ENCODE data around the gene SPCS2. TPM values are rescaled to one million over a fixed set of nuclear protein-coding genes. Genes with fewer than 3 reads are reported as not detected.

The SPCS2 gene
- total RNA-seq, 1 donor from 2014 or later = 133 TPM

DNA sequence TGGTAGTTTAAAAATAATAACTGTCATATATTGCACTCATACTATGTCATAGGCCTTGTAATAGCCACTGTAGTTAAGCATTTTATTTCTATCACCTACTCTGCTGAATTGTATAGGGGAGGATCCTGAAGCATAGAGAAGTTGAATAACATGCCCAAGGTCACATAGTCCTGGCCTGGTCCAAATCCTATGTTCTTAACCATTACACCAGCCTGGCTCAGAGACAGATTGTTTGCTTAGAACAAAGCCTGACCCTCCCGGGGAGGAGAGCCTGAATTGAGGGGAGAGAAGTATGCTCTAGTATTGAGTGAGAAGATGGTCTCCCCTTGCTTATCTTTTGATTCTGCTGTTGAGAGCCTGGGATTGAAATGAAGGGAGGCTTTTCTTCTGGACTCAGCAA lies 41.9 kb downstream of the SPCS2 start:
- Mint-ChIP-seq H3K27me3 (ENCODE audit: low read depth) (no peaks in the 10 kb centered on the region), H3K4me1 (ENCODE audit: low read depth) (peaks cover 25% of the 10 kb centered on the region), H3K27ac (ENCODE audit: unreplicated experiment) (no peak overlapping the region), H3K4me3 (ENCODE audit: unreplicated experiment) (no peak overlapping the region), H3K9me3 (ENCODE audit: low read depth) (no peaks in the 10 kb centered on the region), H3K36me3 (ENCODE audit: low read depth) (peaks cover 2% of the 10 kb centered on the region)
- TF ChIP-seq, protein P1, sequence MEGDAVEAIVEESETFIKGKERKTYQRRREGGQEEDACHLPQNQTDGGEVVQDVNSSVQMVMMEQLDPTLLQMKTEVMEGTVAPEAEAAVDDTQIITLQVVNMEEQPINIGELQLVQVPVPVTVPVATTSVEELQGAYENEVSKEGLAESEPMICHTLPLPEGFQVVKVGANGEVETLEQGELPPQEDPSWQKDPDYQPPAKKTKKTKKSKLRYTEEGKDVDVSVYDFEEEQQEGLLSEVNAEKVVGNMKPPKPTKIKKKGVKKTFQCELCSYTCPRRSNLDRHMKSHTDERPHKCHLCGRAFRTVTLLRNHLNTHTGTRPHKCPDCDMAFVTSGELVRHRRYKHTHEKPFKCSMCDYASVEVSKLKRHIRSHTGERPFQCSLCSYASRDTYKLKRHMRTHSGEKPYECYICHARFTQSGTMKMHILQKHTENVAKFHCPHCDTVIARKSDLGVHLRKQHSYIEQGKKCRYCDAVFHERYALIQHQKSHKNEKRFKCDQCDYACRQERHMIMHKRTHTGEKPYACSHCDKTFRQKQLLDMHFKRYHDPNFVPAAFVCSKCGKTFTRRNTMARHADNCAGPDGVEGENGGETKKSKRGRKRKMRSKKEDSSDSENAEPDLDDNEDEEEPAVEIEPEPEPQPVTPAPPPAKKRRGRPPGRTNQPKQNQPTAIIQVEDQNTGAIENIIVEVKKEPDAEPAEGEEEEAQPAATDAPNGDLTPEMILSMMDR (IDR thresholded peaks at IDR 0.05) = no peak
- DNase-seq (ENCODE audit: low spot score) = no peak

GRCh38 chr11:74992852-74993251 lies 43.8 kb downstream of the SPCS2 start:
- Mint-ChIP-seq H3K9me3 (ENCODE audit: low read depth) (no peaks in the 10 kb centered on the region), H3K27ac (ENCODE audit: unreplicated experiment) (no peak overlapping the region), H3K4me3 (ENCODE audit: unreplicated experiment) (no peak overlapping the region), H3K4me1 (ENCODE audit: low read depth) (peaks cover 25% of the 10 kb centered on the region), H3K36me3 (ENCODE audit: low read depth) (peaks cover 6% of the 10 kb centered on the region), H3K27me3 (ENCODE audit: low read depth) (no peaks in the 10 kb centered on the region)
- TF ChIP-seq, protein P1 (IDR thresholded peaks at IDR 0.05) = no peak
- DNase-seq (ENCODE audit: low spot score) = no peak

DNA sequence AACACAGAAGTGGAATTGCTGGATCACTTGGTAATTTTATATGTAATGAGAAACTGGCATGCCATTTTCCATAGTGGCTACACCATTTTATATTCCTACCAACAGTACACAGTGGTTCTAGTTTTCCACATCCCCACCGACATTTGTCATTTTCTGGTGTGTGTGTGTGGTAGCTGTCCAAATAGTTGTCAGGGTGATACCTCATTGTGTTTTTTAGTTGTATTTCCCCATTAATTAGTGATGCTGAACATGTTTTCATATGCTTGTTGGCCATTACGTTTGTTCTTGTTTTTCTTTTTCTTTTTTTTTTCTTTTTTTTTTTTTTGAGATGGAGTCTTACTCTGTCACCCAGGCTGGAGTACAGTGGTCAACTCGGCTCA lies 51.9 kb downstream of the SPCS2 start:
- Mint-ChIP-seq H3K36me3 (ENCODE audit: low read depth) (peaks cover 15% of the 10 kb centered on the region), H3K9me3 (ENCODE audit: low read depth) (no peaks in the 10 kb centered on the region), H3K4me3 (ENCODE audit: unreplicated experiment) (no peak overlapping the region), H3K27me3 (ENCODE audit: low read depth) (no peaks in the 10 kb centered on the region), H3K27ac (ENCODE audit: unreplicated experiment) (no peak overlapping the region), H3K4me1 (ENCODE audit: low read depth) (no peaks in the 10 kb centered on the region)
- TF ChIP-seq, protein P1 (IDR thresholded peaks at IDR 0.05) = no peak
- DNase-seq (ENCODE audit: low spot score) = no peak

GRCh38 chr11:75001686-75002085 lies 52.6 kb downstream of the SPCS2 start:
- H3K9me3 Mint-ChIP-seq (ENCODE audit: low read depth) = no peaks in the 10 kb centered on the region
- TF ChIP-seq, protein P1 (IDR thresholded peaks at IDR 0.05) = no peak
- H3K4me3 Mint-ChIP-seq (ENCODE audit: unreplicated experiment) = no peak overlapping the region
- DNase-seq (ENCODE audit: low spot score) = no peak
- no peaks in the 10 kb centered on the region for H3K27me3 Mint-ChIP-seq (ENCODE audit: low read depth)
- no peak overlapping the region for H3K27ac Mint-ChIP-seq (ENCODE audit: unreplicated experiment)
- peaks cover 16% of the 10 kb centered on the region for H3K36me3 Mint-ChIP-seq (ENCODE audit: low read depth)
- no peaks in the 10 kb centered on the region for H3K4me1 Mint-ChIP-seq (ENCODE audit: low read depth)

- no peak for DNase-seq (ENCODE audit: low spot score)
- H3K4me1 Mint-ChIP-seq (ENCODE audit: low read depth) = no peaks in the 10 kb centered on the region
- TF ChIP-seq, protein P1 (IDR thresholded peaks at IDR 0.05) = no peak
- H3K9me3 Mint-ChIP-seq (ENCODE audit: low read depth) = no peaks in the 10 kb centered on the region
- H3K4me3 Mint-ChIP-seq (ENCODE audit: unreplicated experiment) = no peak overlapping the region
- H3K27ac Mint-ChIP-seq (ENCODE audit: unreplicated experiment) = no peak overlapping the region
- peaks cover 23% of the 10 kb centered on the region for H3K36me3 Mint-ChIP-seq (ENCODE audit: low read depth)
- no peaks in the 10 kb centered on the region for H3K27me3 Mint-ChIP-seq (ENCODE audit: low read depth)
These were observed 53.5 kb downstream of the SPCS2 start for GRCh38 chr11:75002516-75002915.
